ENCODE measurements around the gene USP47. TPM values are rescaled to one million over a fixed set of nuclear protein-coding genes. Genes with fewer than 3 reads are reported as not detected.
A peak's percentile ranks its signal among the peaks of the same experiment; 100 is the strongest.

The USP47 gene
- total RNA-seq, 1 donor from 2014 or later: 71.7 TPM

- Histone ChIP-seq H3K36me3 (no peaks in the 10 kb centered on the region), H3K4me3 (no peak overlapping the region), H3K9ac (no peak overlapping the region), H4K20me1 (ENCODE audit: low read depth) (no peaks in the 10 kb centered on the region), H3K9me3 (ENCODE audit: low read depth) (no peaks in the 10 kb centered on the region), H2AFZ (replicated peaks) (no peak overlapping the region), H3F3A (ENCODE audit: low read depth) (no peaks in the 10 kb centered on the region), H3K79me2 (ENCODE audit: low read depth) (no peaks in the 10 kb centered on the region), H3K4me1 (peaks cover 7% of the 10 kb centered on the region), H3K27me3 (no peaks in the 10 kb centered on the region), H3K4me2 (no peak overlapping the region), H3K27ac (no peak overlapping the region)
- Mint-ChIP-seq H3K9me3 (peaks cover 4% of the 10 kb centered on the region), H3K36me3 (peaks cover 19% of the 10 kb centered on the region), H3K27ac (peak overlapping the region; percentile 68), H3K27me3 (ENCODE audit: insufficient read depth, low read depth) (peaks cover 3% of the 10 kb centered on the region), H3K4me3 (no peak overlapping the region), H3K4me1 (peaks cover 29% of the 10 kb centered on the region)
- TF ChIP-seq EZH2phosphoT487 (IDR thresholded peaks at IDR 0.05) (no peak), CTCF (IDR thresholded peaks at IDR 0.05) (no peak), EZH2 (IDR thresholded peaks at IDR 0.05) (no peak)
- DNase-seq (ENCODE audit: low spot score): no peak
Observed at GRCh38 chr11:11983427-11983826, 141.7 kb downstream of the USP47 start.

GRCh38 chr11:11984563-11984962, 142.8 kb downstream of the USP47 start:
- Mint-ChIP-seq H3K36me3 (peaks cover 21% of the 10 kb centered on the region), H3K27me3 (ENCODE audit: insufficient read depth, low read depth) (peaks cover 3% of the 10 kb centered on the region), H3K4me3 (no peak overlapping the region), H3K4me1 (peaks cover 21% of the 10 kb centered on the region), H3K27ac (no peak overlapping the region), H3K9me3 (peaks cover 4% of the 10 kb centered on the region)
- no peak overlapping the region for H3K9ac ChIP-seq
- TF ChIP-seq EZH2phosphoT487 (IDR thresholded peaks at IDR 0.05): no peak
- no peak for TF ChIP-seq EZH2 (IDR thresholded peaks at IDR 0.05)
- TF ChIP-seq CTCF (IDR thresholded peaks at IDR 0.05): no peak
- no peaks in the 10 kb centered on the region for H3K9me3 ChIP-seq (ENCODE audit: low read depth)
- no peak overlapping the region for H3K4me2 ChIP-seq
- no peak overlapping the region for H3K4me3 ChIP-seq
- H3F3A ChIP-seq (ENCODE audit: low read depth): no peaks in the 10 kb centered on the region
- no peak overlapping the region for H3K27ac ChIP-seq
- no peak overlapping the region for H2AFZ ChIP-seq (replicated peaks)
- peaks cover 5% of the 10 kb centered on the region for H3K4me1 ChIP-seq
- no peaks in the 10 kb centered on the region for H4K20me1 ChIP-seq (ENCODE audit: low read depth)
- no peaks in the 10 kb centered on the region for H3K36me3 ChIP-seq
- H3K27me3 ChIP-seq: no peaks in the 10 kb centered on the region
- no peak for DNase-seq (ENCODE audit: low spot score)
- no peaks in the 10 kb centered on the region for H3K79me2 ChIP-seq (ENCODE audit: low read depth)

- Histone ChIP-seq H3K4me2 (no peak overlapping the region), H3K27ac (no peak overlapping the region), H3K9me3 (ENCODE audit: low read depth) (no peaks in the 10 kb centered on the region), H4K20me1 (ENCODE audit: low read depth) (no peaks in the 10 kb centered on the region), H3K4me1 (no peaks in the 10 kb centered on the region), H3K9ac (no peak overlapping the region), H3K27me3 (no peaks in the 10 kb centered on the region), H3K4me3 (no peak overlapping the region), H2AFZ (replicated peaks) (no peak overlapping the region), H3K36me3 (no peaks in the 10 kb centered on the region), H3F3A (ENCODE audit: low read depth) (no peaks in the 10 kb centered on the region), H3K79me2 (ENCODE audit: low read depth) (no peaks in the 10 kb centered on the region)
- TF ChIP-seq CTCF (IDR thresholded peaks at IDR 0.05) (no peak), EZH2phosphoT487 (IDR thresholded peaks at IDR 0.05) (no peak), EZH2 (IDR thresholded peaks at IDR 0.05) (no peak)
- H3K36me3 Mint-ChIP-seq: peaks cover 19% of the 10 kb centered on the region
- H3K4me3 Mint-ChIP-seq: no peak overlapping the region
- peaks cover 14% of the 10 kb centered on the region for H3K4me1 Mint-ChIP-seq
- DNase-seq (ENCODE audit: low spot score): no peak
- H3K27ac Mint-ChIP-seq: no peak overlapping the region
- H3K9me3 Mint-ChIP-seq: peaks cover 4% of the 10 kb centered on the region
- H3K27me3 Mint-ChIP-seq (ENCODE audit: insufficient read depth, low read depth): no peaks in the 10 kb centered on the region
Observed at GRCh38 chr11:11985016-11985715, 143.4 kb downstream of the USP47 start.

All from neural progenitor cell (in vitro differentiated cells).